ENCODE results near the gene GGT6.
"Not testable (repeated sequence)": the region's sequence is repeated elsewhere in the genome, so short reads cannot be mapped to it uniquely, and the experiment has no call there.

The GGT6 gene

DNA sequence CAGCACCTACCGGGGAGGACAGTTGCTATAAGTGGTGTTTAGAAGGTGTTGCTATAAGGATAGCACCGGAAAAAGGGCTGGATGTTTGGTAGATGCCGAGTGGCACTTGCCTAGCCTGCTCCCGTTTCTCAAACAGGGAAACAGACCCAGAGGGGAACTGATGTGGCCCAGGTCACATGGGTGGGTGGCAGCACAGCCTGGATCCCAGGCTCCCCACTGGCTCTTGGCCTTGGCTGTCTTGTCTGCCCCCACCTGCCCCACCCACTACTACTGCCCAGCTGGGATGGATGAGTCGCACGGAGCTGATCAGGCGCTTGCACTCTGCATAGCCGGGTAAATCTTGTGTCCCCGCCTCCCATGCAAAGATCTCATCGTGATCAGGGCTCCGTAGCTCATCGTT is 31.2 kb upstream of the GGT6 start:
- DNase-seq, result no peak

DNA sequence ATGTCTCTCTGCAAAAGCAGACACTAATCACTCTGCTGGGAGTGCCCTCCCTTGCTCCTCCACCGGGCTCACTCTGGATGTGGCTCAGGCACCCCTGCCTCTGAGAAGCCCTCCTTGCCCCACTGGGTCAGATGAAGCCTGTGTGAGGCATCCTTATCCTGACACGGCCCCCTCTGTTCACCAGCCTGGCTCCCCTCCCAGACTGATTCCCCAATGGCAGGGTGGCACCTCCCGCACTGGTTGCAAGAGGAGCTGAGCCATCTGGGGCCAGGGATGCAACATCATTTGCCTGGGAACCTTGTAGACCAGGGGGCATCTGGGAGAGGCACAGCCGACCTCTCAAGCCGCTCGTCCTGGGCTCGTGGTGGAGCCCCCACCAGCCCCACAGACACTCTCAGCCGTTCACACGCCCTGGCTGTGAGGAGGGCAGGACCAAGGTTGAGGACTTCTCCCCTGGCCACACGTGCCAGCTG is 30.6 kb upstream of the GGT6 start:
- DNase-seq, result no peak

GRCh38 chr17:4590042-4590441 is 29.7 kb upstream of the GGT6 start:
- DNase-seq, result not testable (repeated sequence)

GRCh38 chr17:4588898-4589625 is 28.7 kb upstream of the GGT6 start:
- no peak for DNase-seq

DNA sequence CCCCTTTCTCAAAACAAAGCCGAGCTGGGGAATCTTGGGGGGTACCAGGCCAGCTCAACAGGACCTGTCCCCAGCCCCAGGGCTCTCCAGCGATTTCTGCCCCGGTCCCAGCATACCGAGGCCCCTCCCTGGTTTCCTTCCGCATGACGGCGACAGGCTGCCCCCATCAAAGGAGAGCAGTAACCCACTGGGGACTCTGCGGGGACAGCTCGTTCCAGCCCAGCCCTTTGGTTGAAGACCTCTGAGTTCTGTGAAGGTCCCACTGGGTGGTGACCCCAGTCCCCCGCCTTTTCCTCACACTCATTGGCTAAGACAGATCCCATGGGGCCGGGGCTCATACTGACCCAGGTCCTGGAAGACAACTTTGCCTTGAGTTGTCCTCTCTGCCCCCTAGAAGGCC is 28.0 kb upstream of the GGT6 start:
- no peak for DNase-seq

DNA sequence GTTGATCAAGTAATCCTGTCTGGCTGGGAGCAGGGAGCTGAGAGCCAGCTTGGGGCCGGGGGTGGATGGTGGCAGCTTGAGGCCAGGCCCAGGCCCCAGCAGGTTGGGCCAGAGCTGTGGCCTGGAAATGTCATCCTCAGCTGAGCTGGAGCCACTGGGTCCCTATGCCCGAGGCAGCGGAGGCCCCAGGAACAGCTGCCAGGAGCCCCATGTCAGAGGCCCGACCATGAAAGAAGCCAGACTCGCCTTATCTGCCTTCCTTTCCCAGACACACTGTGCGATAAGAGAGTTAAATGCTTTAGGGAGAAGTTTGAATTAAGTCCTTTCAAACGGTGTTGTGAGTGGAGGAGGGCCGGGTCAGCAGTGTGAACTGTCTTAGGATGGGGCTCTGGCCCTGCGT is 27.4 kb upstream of the GGT6 start:
- no peak for DNase-seq

DNA sequence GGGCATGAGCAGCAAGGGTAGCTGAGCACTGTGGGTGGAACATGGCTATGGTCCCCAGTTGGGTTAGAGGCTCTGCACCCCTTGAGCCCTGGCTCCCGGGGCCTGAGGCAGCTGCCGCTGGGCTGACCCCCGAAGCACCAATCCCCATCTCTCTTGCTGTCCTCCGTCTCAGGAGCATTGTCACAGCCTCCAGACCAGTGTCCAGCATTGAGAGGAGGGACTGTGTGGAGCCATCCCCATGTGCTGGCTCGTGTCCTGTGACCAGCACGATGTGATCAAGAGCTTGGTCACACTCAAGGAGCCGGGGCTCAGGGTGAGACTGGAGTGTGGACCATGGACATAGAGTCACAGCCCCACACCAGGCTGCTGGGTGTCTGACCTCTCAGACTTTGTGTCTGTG is 26.8 kb upstream of the GGT6 start:
- no peak for DNase-seq

GRCh38 chr17:4586043-4586442 is 25.7 kb upstream of the GGT6 start:
- no peak for DNase-seq

GRCh38 chr17:4585638-4585994 is 25.2 kb upstream of the GGT6 start:
- DNase-seq, result no peak

- DNase-seq, result no peak
Observed at GRCh38 chr17:4584917-4585637, 24.7 kb upstream of the GGT6 start.

DNA sequence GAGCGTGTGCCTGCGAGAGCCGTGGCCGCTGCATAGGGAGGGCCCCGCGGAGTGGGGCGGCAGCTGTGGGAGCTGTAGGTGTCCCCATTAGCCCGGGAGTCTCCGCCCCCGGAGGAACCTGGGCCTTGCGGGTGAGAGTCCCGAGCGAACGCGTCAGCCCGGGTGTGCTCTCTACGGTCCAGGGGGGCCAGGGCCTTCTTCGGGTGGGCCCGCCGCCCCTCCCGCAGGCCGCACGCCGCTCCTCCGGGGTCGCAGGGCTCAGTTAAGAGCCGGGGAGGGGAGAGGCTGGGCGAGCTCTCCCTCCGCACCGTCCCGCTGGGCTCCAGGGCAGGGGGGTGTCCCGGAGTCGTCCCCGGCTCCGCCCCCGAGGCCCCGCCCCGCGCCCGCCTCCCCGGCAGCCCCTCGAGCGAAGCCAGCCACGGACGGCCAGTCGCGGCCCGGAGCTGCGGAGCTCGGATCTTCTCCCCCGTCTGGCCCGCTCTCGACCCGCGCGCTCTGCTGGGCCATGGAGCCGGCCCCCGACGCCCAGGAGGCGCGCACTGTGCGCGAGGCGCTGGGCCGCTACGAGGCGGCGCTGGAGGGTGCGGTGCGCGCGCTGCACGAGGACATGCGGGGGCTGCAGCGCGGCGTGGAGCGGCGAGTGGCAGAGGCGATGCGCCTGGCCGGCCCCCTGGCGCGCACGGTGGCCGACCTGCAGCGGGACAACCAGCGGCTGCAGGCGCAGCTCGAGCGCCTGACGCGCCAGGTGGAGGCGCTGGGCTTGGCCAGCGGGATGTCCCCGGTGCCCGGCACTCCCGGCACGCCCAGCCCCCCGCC is 23.9 kb upstream of the GGT6 start, which contains the start of gene SMTNL2:
TSS of gene SMTNL2 (plus strand) at position 429 of the 816 bp plus-strand sequence. CDS start at position 506, 77 bp downstream.
- DNase-seq, result peak; percentile 22

- no peak for DNase-seq
Observed at GRCh38 chr17:4583782-4584100, 23.4 kb upstream of the GGT6 start.

DNA sequence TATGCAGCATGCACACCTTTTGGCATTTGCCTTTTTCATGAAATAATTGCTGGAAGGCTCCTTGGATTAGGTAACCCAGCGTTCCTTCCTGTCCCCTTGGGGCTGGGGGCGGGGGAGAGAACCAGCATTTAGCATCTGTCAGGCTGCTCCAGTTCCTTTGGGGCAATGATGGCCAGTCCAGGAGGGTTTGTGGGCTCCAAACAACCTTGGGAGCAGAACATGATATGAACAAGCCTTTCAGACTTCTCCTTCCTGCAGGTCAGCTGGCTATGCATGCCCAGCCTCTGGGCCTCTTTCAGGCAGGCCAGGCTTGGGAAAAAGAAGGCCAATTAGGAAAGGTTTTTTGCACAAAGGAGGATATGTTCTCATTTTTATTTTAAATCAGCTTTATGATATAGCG is 22.8 kb upstream of the GGT6 start:
- DNase-seq, result no peak

DNA sequence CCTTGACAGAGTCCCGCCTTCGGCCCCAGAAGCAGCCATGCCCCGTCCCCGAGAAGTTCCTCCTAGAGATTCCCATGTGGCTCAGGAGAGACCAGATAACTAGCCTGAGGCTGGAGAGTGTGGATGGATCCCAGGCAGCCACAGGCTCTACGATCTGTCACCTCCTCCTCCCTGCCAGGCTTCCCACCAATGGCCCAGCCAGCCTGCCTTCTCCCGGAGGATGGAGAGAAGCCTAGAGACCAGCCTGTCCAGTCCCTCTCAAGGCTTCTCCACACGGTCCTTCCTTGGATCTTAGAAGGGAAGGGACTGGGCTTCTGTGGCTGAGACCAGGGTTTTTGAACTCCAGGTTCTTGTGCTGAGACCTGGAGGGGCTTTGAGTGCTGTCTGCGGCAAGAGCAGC is 22.3 kb upstream of the GGT6 start:
- DNase-seq, result no peak

DNA sequence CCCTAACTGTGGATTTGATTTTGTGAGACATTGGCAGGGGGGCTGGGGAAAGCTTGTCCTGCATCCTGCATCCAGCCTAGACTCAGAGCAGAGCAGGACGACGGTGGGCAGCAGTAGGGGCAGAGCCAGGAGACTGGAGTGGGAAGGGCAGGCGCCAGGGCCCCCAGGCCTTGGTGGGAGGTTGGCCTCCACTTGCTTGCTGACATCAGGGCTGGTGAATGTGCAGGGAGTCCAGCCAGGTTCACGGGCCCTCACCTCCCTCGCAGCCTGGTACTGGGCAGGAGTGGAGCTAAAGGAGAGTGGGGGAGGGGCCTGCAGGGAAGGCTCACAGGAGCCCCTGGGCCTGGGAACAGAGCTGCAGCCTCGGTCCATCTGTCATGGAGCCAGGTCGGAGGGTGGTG is 21.7 kb upstream of the GGT6 start:
- no peak for DNase-seq

GRCh38 chr17:4580291-4580690 is 19.9 kb upstream of the GGT6 start:
- no peak for DNase-seq

DNA sequence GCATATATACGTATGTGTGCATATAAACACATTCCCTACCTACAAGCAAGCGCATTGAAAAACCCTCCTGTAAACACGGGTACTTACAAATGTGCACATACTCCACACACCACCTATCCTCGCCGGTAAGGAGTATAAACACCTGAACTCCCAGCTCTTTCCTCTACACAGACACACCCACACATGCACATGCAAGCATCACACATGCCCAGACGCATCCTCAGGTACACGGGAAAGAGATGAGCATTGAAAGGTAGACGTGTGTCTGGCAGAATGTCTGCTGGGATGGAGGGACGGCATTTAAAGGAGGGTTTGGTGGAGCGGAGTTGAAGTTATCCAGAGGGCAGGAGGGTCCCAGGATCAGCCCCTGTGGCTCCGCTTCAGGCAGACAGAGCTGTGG is 19.3 kb upstream of the GGT6 start:
- DNase-seq, result no peak

DNA sequence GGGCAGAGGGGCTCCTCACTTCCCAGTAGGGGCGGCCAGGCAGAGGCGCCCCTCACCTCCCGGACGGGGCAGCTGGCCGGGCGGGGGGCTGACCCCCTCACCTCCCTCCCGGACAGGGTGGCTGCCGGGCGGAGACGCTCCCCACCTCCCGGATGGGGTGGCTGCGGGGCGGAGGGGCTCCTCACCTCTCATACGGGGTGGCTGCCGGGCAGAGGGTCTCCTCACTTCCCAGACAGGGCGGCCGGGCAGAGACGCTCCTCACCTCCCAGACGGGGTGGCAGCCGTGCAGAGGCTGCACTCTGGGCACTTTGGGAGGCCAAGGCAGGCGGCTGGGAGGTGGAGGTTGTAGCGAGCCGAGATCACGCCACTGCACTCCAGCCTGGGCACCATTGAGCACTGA is 18.0 kb upstream of the GGT6 start:
- not testable (repeated sequence) for DNase-seq

DNA sequence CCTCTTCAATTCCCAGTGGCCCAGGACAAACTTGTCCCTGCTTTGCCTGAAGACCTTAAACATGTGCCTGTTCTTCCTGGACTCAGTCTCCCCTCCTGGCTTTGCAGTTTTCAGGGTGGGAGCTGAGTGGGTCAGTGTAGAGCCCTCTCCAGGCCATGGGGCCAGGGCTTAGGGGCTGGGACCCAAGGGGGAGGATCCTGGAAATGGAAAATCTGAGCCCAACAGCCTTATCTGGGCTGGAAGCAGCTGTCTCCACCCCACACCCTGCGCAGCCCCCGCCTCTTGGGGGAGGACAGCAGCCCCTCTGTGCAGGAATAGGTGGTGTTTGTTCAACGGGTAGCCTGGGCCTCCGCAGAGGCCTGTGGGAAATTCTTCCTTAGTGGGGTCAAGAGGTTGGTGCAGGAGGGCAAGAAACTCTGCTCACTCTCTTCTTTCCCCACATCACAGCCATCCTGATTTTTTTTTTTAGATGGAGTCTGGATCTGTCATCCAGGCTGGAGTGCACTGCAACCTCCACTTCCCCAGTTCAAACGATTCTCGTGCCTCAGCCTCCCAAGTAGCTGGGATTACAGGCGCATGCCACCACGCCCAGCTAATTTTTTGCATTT is 17.1 kb upstream of the GGT6 start:
- no peak for DNase-seq

DNA sequence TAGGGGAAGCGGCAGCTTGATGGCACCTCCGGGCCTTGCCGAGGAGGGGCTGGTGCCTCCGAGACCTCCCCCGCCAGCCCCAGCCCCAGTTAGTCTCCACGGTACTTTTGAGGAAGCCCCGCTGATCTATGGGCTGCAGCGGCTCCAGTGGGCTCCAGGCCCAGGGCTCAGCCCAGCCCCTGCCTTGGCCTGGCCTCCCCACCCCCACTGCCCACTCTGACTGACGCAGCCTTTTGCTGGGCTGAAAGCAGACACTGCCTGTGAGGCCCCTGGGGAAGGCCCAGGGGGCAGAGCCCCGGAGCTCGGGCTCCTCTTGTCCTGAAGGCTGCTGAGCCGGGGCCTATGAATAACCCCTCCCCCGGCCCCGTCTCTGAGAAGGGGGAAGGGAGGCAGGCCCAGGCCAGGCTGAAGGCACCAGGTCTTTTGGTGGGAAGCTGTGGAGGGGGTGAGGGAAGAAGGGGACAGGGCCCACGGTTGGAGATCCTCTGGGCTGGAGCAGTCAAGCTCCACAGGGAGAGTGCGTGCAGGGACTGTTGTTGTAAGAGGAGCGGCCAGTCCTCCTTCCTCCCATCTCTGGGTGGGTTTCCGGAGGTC is 16.4 kb upstream of the GGT6 start:
- DNase-seq, result no peak

- no peak for DNase-seq
Observed at GRCh38 chr17:4576161-4576558, 15.8 kb upstream of the GGT6 start.

DNA sequence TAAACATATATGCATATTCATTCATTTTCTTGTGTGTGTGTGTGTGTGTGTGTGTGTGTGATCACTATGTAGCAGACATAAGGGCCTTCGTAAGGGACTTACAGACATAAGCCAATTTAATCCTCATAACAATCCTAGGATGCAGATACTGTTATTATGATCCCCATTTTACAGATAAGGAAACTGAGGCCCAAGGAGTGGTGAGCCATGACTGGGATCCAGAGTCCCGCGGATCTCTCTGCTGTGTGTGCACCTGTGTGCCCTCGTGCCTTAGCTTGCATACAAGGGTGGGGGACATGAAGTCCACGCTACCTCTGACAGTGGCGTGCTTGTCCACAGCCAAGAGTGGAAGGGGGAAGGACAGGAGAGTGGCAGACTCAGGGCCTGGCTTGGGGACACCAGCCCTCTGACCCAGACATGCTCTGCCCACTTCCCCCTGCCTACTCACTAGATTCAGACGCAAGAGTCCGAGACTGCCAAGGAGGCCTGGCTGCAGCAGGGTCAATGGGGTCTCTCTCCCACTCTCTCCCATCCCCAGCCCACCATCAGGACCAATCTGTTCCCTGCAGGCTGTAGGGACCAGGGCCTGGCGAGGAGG is 14.2 kb upstream of the GGT6 start:
- DNase-seq, result no peak

GRCh38 chr17:4573669-4574068 is 13.3 kb upstream of the GGT6 start:
- peak; percentile 80 for DNase-seq

Data from activated naive CD4-positive, alpha-beta T cell treated with Interleukin-2 at 50 U/mL for 16 hours (primary cell).